HTR-8/SVneo (cell line): ENCODE measurements around the gene CCDC198.

Source experiments
- DNase-seq: peaks from one replicate; pipeline ENCODE4 v3.0.0; 2011; ENCODE audit warnings: low spot score, mixed read lengths; ENCODE audit not compliant: insufficient read length
- FAIRE-seq: peaks from 2 replicates; lab custom pipeline; 2011; peaks lifted over from hg19 to GRCh38; lab: Jason Lieb, UNC

The CCDC198 gene

GRCh38 chr14:57493467-57494181 lies at the start of gene CCDC198:
Gene CCDC198 (minus strand): TSS chr14:57493857. CDS start chr14:57493715, 142 bp downstream.
- peak; percentile 60 for FAIRE-seq

GRCh38 chr14:57533214-57533613 lies 39.6 kb upstream of the CCDC198 start:
- DNase-seq (no peak), FAIRE-seq (no peak)

More at GRCh38 chr14:57493467-57494181, at the start of gene CCDC198:
- DNase-seq, result no peak

- DNase-seq (no peak), FAIRE-seq (peak; percentile 13)
These were observed 36.9 kb upstream of the CCDC198 start for GRCh38 chr14:57530571-57530970.

GRCh38 chr14:57526942-57527341 lies 33.3 kb upstream of the CCDC198 start:
- FAIRE-seq (peak; percentile 80), DNase-seq (no peak)

- no peak for DNase-seq
- FAIRE-seq, result peak; percentile 75
These were observed 25.4 kb upstream of the CCDC198 start for GRCh38 chr14:57519043-57519442.

GRCh38 chr14:57512220-57512619 lies 18.6 kb upstream of the CCDC198 start:
- no peak for DNase-seq
- peak; percentile 59 for FAIRE-seq

- no peak for FAIRE-seq
- no peak for DNase-seq
These were observed 15.1 kb upstream of the CCDC198 start for GRCh38 chr14:57508756-57509155.

- peak; percentile 79 for FAIRE-seq
- no peak for DNase-seq
These were observed 9.1 kb upstream of the CCDC198 start for GRCh38 chr14:57502586-57503254.

- FAIRE-seq, result no peak
- no peak for DNase-seq
These were observed 7.4 kb upstream of the CCDC198 start for GRCh38 chr14:57501039-57501557.

GRCh38 chr14:57498659-57499058 lies 5.0 kb upstream of the CCDC198 start:
- FAIRE-seq (no peak), DNase-seq (no peak)

- no peak for FAIRE-seq
- DNase-seq, result no peak
These were observed 4.4 kb upstream of the CCDC198 start for GRCh38 chr14:57498035-57498434.

GRCh38 chr14:57495416-57495815 lies 1.8 kb upstream of the CCDC198 start:
- FAIRE-seq (peak; percentile 85), DNase-seq (no peak)

- FAIRE-seq (peak; percentile 96), DNase-seq (peak; percentile 63)
These were observed 798 bp downstream of the CCDC198 start for GRCh38 chr14:57492859-57493258.

- DNase-seq (no peak), FAIRE-seq (no peak)
These were observed 2.0 kb downstream of the CCDC198 start for GRCh38 chr14:57491640-57492039.

GRCh38 chr14:57487771-57488170 lies 5.9 kb downstream of the CCDC198 start:
- FAIRE-seq (peak; percentile 66), DNase-seq (no peak)

- DNase-seq (peak; percentile 68), FAIRE-seq (no peak)
These were observed 6.8 kb downstream of the CCDC198 start for GRCh38 chr14:57486767-57487379.

GRCh38 chr14:57485635-57486034 lies 8.0 kb downstream of the CCDC198 start:
- FAIRE-seq, result peak; percentile 66

GRCh38 chr14:57482120-57482519 lies 11.5 kb downstream of the CCDC198 start:
- DNase-seq (no peak), FAIRE-seq (peak; percentile 97)

More at GRCh38 chr14:57485635-57486034, 8.0 kb downstream of the CCDC198 start:
- no peak for DNase-seq

GRCh38 chr14:57480051-57480450 lies 13.6 kb downstream of the CCDC198 start:
- FAIRE-seq, result peak; percentile 93
- no peak for DNase-seq

- FAIRE-seq, result no peak
- DNase-seq, result no peak
These were observed 14.5 kb downstream of the CCDC198 start for GRCh38 chr14:57479197-57479596.

- peak; percentile 44 for FAIRE-seq
- DNase-seq, result no peak
These were observed 15.6 kb downstream of the CCDC198 start for GRCh38 chr14:57478050-57478449.
